ENCODE measurements around the gene APOLD1.
"Not testable (repeated sequence)": the region's sequence is repeated elsewhere in the genome, so short reads cannot be mapped to it uniquely, and the experiment has no call there.

Gene APOLD1

DNA sequence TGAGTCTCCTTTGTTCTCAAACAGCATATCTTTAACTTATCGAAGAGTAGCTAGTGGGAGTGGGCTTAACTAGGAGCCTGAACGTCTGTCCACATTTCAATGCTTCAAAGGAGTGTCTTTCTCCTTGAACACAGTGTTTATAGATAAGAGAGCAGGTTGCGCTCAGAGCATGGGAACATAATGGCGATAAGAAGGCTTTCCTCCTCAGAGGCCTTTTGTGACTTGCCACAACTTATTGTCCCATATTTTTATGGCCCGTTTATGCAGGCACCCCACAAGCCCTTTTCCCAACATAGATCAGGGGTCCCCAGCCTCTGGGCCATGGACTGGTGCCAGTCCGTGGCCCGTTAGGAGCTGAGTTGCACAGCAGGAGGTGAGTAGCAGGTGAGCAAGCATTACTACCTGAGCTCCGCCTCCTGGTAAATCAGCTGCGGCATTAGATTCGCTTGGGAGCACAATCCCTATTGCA is 25.1 kb downstream of the APOLD1 start:
- DNase-seq: no peak

DNA sequence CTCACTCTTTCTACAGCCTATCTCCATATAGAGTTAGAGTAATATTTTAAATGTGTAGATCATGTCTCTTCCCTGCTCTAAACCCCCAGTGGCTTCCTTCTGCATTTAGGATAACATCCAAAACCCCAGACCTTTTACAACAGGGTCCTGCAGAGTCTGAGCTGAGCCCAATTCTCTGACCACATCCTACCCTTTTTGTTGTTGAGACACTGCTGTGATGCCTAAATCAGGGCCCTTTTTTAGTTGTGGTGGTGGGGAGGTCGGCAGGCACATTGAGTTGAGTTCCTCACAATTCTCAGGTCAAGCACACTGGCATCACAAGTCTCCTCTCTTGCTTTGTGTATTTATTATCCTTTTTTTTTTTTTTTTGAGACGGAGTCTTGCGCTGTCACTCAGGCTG is 25.9 kb downstream of the APOLD1 start:
- no peak for DNase-seq

GRCh38 chr12:12812174-12812573 is 26.7 kb downstream of the APOLD1 start:
- DNase-seq: no peak

DNA sequence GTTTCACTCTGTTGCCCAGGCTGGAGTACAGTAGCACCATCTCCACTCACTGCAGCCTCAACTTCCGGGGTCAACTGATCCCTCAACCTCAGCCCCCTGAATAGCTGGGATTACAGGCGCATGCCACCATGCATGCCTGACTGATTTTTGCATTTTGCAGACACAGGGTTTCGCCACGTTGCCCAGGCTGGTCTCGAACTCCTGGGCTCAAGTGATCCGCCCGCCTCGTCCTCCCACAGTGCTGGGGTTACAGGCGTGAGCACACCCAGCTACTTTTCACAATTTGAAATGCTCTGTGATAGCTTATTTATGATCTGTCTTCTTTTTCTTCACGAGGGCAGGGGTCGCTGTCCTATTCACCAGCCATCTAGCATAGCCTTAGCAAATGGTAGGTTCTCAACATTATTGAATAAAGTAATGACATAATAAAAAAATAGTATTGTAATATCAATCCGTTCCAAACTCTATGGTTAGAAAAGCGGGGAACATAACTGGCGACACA is 27.2 kb downstream of the APOLD1 start:
- DNase-seq: no peak

GRCh38 chr12:12813120-12814101 is 28.0 kb downstream of the APOLD1 start, which contains the start of gene DDX47:
DDX47 (plus strand) TSS chr12:12813346; CDS start chr12:12813368, 22 bp downstream.
- DNase-seq: peak; percentile 98

GRCh38 chr12:12817616-12818015 is 32.2 kb downstream of the APOLD1 start:
- DNase-seq: no peak

GRCh38 chr12:12818701-12819100 is 33.2 kb downstream of the APOLD1 start:
- no peak for DNase-seq

- DNase-seq: no peak
Observed at GRCh38 chr12:12819221-12819620, 33.8 kb downstream of the APOLD1 start.

DNA sequence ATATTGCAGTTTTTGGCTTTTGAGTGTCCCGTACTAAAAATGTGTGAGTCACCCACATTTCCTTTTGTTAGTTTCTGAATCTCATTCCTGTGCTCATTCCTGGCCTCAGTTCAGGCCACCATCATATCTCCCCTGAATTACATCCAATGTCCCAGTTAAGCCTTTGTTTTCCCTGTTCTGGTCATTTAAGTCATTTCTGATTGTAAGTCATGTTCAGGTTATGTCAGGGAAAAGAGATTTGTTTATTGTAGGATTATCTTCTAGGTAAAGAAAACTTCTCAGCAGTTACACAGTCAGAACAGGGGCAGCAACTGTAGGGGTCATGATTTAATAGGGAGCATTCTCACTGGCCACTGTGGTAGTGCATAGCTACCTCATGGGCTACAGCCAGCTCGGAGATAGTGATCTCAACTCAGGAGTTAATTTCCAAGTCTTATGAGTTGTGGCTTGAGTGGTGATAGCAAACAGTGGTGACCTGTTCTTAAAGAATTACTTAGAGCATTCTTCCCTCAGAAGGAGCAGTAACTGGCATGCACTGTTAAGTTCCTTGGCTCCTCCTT is 34.4 kb downstream of the APOLD1 start:
- DNase-seq: no peak

DNA sequence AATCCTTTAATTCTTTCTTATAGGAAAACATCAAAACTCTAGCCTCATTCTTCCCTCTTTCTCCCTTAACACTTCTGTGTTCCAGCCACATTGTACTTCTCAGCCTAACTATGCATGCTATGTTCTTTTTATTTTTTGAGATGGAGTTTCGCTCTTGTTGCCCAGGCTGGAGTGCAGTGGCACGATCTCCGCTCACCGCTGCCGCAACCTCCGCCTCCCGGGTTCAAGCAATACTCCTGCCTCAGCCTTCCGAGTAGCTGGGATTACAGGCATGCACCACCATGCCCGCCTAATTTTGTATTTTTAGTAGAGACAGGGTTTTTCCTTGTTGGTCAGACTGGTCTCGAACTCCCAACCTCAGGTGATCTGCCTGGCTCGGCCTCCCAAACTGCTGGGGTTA is 34.9 kb downstream of the APOLD1 start:
- not testable (repeated sequence) for DNase-seq

DNA sequence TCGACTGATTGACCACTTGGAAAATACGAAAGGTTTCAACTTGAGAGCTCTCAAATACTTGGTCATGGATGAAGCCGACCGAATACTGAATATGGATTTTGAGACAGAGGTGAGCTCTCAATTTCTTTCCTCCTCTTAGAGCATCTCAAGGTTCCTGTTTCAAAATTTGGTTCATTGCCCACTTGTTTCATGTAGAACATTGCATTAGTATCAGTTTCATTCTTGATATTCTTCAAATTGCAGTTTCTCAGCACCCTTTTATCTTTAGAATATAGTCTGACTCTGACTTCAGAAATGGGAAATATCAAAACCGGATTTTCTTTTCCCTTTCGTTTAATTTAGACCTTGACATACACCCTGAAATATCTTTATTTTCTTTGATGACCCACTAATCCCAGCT is 36.5 kb downstream of the APOLD1 start:
- DNase-seq: no peak

GRCh38 chr12:12822886-12823285 is 37.4 kb downstream of the APOLD1 start:
- no peak for DNase-seq

DNA sequence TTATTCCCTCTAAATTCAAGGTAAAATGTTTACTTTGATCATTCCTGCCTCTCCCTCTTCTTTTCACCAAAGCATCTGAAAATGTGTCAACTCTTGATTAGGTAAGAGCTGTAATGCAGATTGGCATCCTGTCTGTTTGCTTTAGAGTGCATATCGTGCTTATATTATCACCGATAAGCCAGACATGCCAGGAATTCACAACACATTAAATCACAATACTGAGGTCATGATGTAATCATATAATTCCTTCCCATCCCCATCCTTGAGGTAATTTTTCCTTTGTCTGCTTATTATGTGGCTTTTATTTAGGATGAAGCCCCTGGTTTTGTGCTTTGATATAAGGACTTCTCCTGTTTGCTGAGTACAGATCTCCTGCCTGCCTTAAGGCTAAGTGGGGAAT is 37.8 kb downstream of the APOLD1 start:
- no peak for DNase-seq

GRCh38 chr12:12823811-12824210 is 38.4 kb downstream of the APOLD1 start:
- DNase-seq: no peak

- DNase-seq: no peak
Observed at GRCh38 chr12:12835378-12836146, 50.1 kb downstream of the APOLD1 start.

- no peak for DNase-seq
Observed at GRCh38 chr12:12836571-12836970, 51.1 kb downstream of the APOLD1 start.

- peak; percentile 50 to 66 for DNase-seq
Observed at GRCh38 chr12:12837025-12837812, 51.8 kb downstream of the APOLD1 start.

- DNase-seq: no peak
Observed at GRCh38 chr12:12837813-12838153, 52.3 kb downstream of the APOLD1 start.

DNA sequence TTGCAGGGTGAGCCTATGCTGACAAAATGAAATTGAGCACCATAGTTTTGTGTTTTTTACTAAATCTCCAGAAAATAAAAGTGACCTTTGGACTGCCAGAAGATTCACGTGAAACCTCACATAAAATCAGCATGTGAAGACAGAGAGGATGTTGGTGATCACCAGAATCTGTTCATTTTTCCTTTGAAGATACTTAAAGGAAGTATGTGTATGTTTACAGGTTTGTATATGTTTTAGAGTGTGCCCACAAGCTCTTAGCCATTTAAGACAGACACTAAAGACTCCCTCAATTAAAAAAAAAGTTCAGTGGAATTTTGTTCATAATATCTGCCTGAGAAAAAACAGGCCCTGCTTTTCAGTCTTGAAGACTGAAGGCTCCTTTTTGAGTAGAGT is 53.5 kb downstream of the APOLD1 start:
- no peak for DNase-seq

DNA sequence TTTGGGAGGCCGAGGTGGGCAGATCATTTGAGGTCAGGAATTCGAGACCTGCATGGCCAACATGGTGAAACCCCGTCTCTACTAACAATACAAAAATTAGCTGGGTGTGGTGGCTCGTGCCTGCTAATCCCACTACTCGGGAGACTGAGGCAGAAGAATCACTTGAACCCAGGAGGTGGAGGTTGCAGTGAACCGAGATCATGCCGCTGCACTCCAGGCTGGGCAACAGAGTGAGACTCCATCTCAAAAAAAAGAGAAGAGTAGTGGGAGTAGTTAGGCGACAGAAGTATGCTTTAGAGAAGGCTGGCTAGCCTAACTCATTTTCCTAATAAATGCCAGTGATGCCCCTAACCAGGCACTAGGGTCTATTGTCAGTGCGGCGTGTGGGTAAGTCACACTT is 54.0 kb downstream of the APOLD1 start:
- not testable (repeated sequence) for DNase-seq

DNA sequence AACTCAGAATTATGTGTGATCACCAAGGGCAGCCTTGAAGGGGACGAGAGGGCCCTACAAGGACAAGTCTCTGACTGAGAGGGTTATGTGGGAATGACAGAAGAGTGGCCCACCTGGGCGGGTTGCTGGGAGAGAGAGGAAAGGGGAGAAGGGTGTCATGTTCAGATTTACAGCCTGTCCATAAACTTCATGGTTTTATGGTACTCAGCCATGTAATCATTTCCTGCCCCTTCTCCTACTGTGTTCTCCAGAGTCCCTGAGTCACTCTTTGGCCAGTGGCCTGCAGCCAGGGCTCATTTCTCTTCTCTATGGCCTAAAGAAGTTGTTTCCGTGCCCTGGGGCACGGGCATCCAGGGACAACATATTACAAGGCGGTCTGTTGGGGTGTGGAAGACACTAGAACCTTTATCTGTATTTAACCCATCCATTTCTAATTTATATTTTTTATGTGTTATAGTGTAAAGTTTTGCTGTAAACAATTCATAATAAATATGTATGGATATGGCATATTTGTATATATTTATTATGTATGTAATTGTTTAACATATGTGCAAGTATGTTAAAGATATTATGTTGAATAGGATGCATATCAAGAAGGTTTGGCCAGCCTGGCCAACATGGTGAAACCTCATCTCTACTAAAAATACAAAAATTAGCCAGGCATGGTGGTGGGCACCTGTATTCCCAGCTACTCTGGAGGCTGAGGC is 54.6 kb downstream of the APOLD1 start:
- DNase-seq: no peak

- no peak for DNase-seq
Observed at GRCh38 chr12:12840580-12840899, 55.1 kb downstream of the APOLD1 start.

Data from activated CD4-positive, alpha-beta T cell treated with anti-CD3 and anti-CD28 coated beads, Interleukin-2, amount 50 U/mL, for 48 hours (primary cell).